Heart left ventricle (tissue), 13 donors: Measurements from ENCODE around the gene CLDN11.

Experiments
- CTCF ChIP-seq, 12 donors: fragments of 200-600 bp; sonication (generic) in 4 of 12; IDR thresholded peaks; one replicate each; pipeline versions ENCODE4 v1.5.0 to v1.8.0; 2018 to 2022; ENCODE audit warnings: antibody characterized with exemption in 12 of 12, mild to moderate bottlenecking in 5 of 12
- POLR2A ChIP-seq, 2 donors: fragments of 450-650 bp; IDR thresholded peaks; one replicate each; pipeline ENCODE4 v1.6.1; 2017; ENCODE audit warnings: antibody characterized with exemption in 2 of 2, mild to moderate bottlenecking in 2 of 2, moderate library complexity in 2 of 2
- donor health status: ischemic (EF 13 %, LVEDD 7.1; RV severe dilation, severe dysfunction).
- donor health status: DM: no; HTN: yes; CAD: no.
- donor health status: DM: no; HTN: no; CAD: no.
- donor health status: ischemic (EF 25% LVEDD 6.9; RV normal size, moderate dysfunction).
- donor health status: ischemic (EF 25% LVEDD 5.7; RV mildly dilated, moderate dysfunction).
- donor health status: ischemic (EF 35%, LVEDD 5.7; RV mildly dilated, moderate dysfunction).
- donor health status: nonischemic (EF 11% LVEDD 7.7; RV severe dilation, severe dysfunction).
- donor health status: DM: yes; HTN: yes; CAD: no.
- donor health status: PGD.
- donor health status: ischemic (EF 29% LVEDD 5.4; RV normal size, mild dysfunction).
- donor health status: nonischemic (EF 23%, LVEDD 6.1; RV moderate dilation, normal function).

GRCh38 chr3:170467007-170467406, 48.3 kb downstream of the CLDN11 start:
- TF ChIP-seq CTCF (IDR thresholded peaks at IDR 0.05) = no peak
- TF ChIP-seq POLR2A (IDR thresholded peaks at IDR 0.05) = no peak
